GM23338 (cell line): ENCODE measurements around the gene ALDH5A1. TPM values are rescaled to one million over a fixed set of nuclear protein-coding genes. Genes with fewer than 3 reads are reported as not detected.

Experiments used
- ATAC-seq: fragments of 200-7000 bp; cut with Tn5 transposase; 3 replicates; pipeline ENCODE4 v1.9.1; 2020
- DNase-seq: peaks from one replicate; pipeline ENCODE4 v3.0.0-alpha.2; 2015; ENCODE audit warnings: low spot score
- H2AFZ ChIP-seq: fragments of 200-600 bp; sonication (generic); 2 replicates; pipeline ENCODE4 v1.8.0; 2016; ENCODE audit warnings: antibody characterized with exemption, mild to moderate bottlenecking, moderate library complexity
- H3F3A ChIP-seq: fragments of 200-600 bp; sonication (generic); replicated peaks from 2 replicates; pipeline ENCODE4 v1.8.0; 2017; ENCODE audit warnings: antibody characterized with exemption, mixed run types, low read depth
- H3K27ac ChIP-seq: fragments of 200-600 bp; sonication (generic); 2 replicates; pipeline ENCODE4 v1.6.1; 2016; ENCODE audit warnings: low read depth
- H3K27me3 ChIP-seq: fragments of 200-600 bp; sonication (generic); 2 replicates; pipeline ENCODE4 v1.8.0; 2016; ENCODE audit warnings: mild to moderate bottlenecking, mixed run types, moderate library complexity; ENCODE audit not compliant: insufficient read depth
- H3K36me3 ChIP-seq: fragments of 200-600 bp; sonication (generic); 2 replicates; pipeline ENCODE4 v1.8.0; 2016; ENCODE audit warnings: mild to moderate bottlenecking; ENCODE audit not compliant: insufficient read depth
- H3K4me1 ChIP-seq: fragments of 200-600 bp; sonication (generic); 2 replicates; pipeline ENCODE4 v1.8.0; 2016; ENCODE audit warnings: mild to moderate bottlenecking, moderate library complexity; ENCODE audit not compliant: insufficient read depth
- H3K4me2 ChIP-seq: fragments of 200-600 bp; sonication (generic); 2 replicates; pipeline ENCODE4 v1.7.1; 2017; ENCODE audit warnings: mixed run types
- H3K4me3 ChIP-seq: fragments of 200-600 bp; sonication (generic); 2 replicates; pipeline ENCODE4 v1.6.1; 2016; ENCODE audit warnings: mixed run types
- H3K79me2 ChIP-seq: fragments of 200-600 bp; sonication (generic); replicated peaks from 2 replicates; pipeline ENCODE4 v1.8.0; 2017; ENCODE audit warnings: mild to moderate bottlenecking; ENCODE audit not compliant: insufficient read depth
- H3K9me2 ChIP-seq: fragments of 200-600 bp; sonication (generic); 2 replicates; pipeline ENCODE4 v1.8.0; 2017; ENCODE audit not compliant: insufficient read depth
- H4K20me1 ChIP-seq: fragments of 200-600 bp; sonication (generic); replicated peaks from 2 replicates; pipeline ENCODE4 v1.8.0; 2017; ENCODE audit warnings: mild to moderate bottlenecking; ENCODE audit not compliant: insufficient read depth
- H3K27ac Mint-ChIP-seq: 2 replicates; pipeline ENCODE4 v1.8.0; 2020; ENCODE audit warnings: inconsistent platforms, mild to moderate bottlenecking, moderate library complexity, mixed read lengths
- H3K27me3 Mint-ChIP-seq: 3 replicates; pipeline ENCODE4 v1.8.0; 2022; ENCODE audit warnings: low read depth, mild to moderate bottlenecking, moderate library complexity, mixed read lengths, inconsistent platforms; ENCODE audit not compliant: insufficient read depth, poor library complexity
- H3K36me3 Mint-ChIP-seq: 3 replicates; pipeline ENCODE4 v1.8.0; 2021; ENCODE audit warnings: low read depth, mild to moderate bottlenecking, inconsistent platforms, moderate library complexity, mixed read lengths
- H3K4me1 Mint-ChIP-seq: 3 replicates; pipeline ENCODE4 v1.8.0; 2020; ENCODE audit warnings: mild to moderate bottlenecking, inconsistent platforms, mixed read lengths
- H3K4me3 Mint-ChIP-seq: 3 replicates; pipeline ENCODE4 v1.8.0; 2021; ENCODE audit warnings: moderate library complexity, mild to moderate bottlenecking, inconsistent platforms, mixed read lengths
- H3K9me3 Mint-ChIP-seq: 3 replicates; pipeline ENCODE4 v1.8.0; 2020; ENCODE audit warnings: moderate library complexity, mild to moderate bottlenecking, inconsistent platforms, mixed read lengths
- CREB1 ChIP-seq: fragments of 250-450 bp; sonication (Bioruptor Pico); IDR thresholded peaks from 2 replicates; pipeline ENCODE4 v1.5.0; 2020; ENCODE audit warnings: low read depth, mild to moderate bottlenecking, moderate library complexity
- EZH2 ChIP-seq: fragments of 200-600 bp; sonication (generic); IDR thresholded peaks from one replicate; pipeline ENCODE4 v1.8.0; 2017; ENCODE audit warnings: antibody characterized with exemption, mild to moderate bottlenecking, low read depth; ENCODE audit not compliant: unreplicated experiment
- EZH2phosphoT487 ChIP-seq: fragments of 200-600 bp; sonication (generic); IDR thresholded peaks from one replicate; pipeline ENCODE4 v1.8.1; 2018; ENCODE audit warnings: antibody characterized with exemption; ENCODE audit not compliant: unreplicated experiment
- JUNB ChIP-seq: IDR thresholded peaks from one replicate; pipeline ENCODE4 v1.6.1; 2016; ENCODE audit warnings: antibody characterized with exemption; ENCODE audit not compliant: unreplicated experiment
- NANOG ChIP-seq: IDR thresholded peaks from 2 replicates; pipeline ENCODE4 v1.6.1; 2016; ENCODE audit warnings: antibody characterized with exemption, borderline replicate concordance
- POLR2AphosphoS5 ChIP-seq: IDR thresholded peaks from 2 replicates; pipeline ENCODE4 v1.6.1; 2016; ENCODE audit warnings: antibody characterized with exemption, low read depth
- STAT1 ChIP-seq: IDR thresholded peaks from one replicate; pipeline ENCODE4 v1.6.1; 2016; ENCODE audit warnings: antibody characterized with exemption; ENCODE audit not compliant: unreplicated experiment
- ZNF114 ChIP-seq: fragments of 250-450 bp; sonication (Bioruptor Pico); IDR thresholded peaks from 2 replicates; pipeline ENCODE4 v1.5.0; 2020; ENCODE audit warnings: mild to moderate bottlenecking, moderate library complexity
- ZNF331 ChIP-seq: fragments of 250-450 bp; sonication (Bioruptor Pico); IDR thresholded peaks from 2 replicates; pipeline ENCODE4 v1.5.0; 2020; ENCODE audit warnings: low read depth, mild to moderate bottlenecking, moderate library complexity
- polyA plus RNA-seq: library from polyadenylated mRNA; unstranded; fragments of >200 nt; fragmentation: Nextera tagmentation; extraction: Ambion mirVana; gene quantifications from 2 replicates; pipeline ENCODE4 v1.2.1, GENCODE V29; 2016
- total RNA-seq: library from RNA; depleted of rRNA; stranded (reverse); fragments of >200 nt; shearing (Covaris generic); gene quantifications from 2 replicates; pipeline ENCODE4 v1.2.3, GENCODE V29; 2014
- TF ChIP-seq, protein P1 (sequence below), 2 experiments: fragments of 200-600 bp in 1 of 2; sonication (generic) in 1 of 2; conservative IDR thresholded peaks; 2 replicates each; pipeline versions ENCODE4 v1.5.1 to v1.6.1; 2016 to 2017; ENCODE audit warnings: antibody characterized with exemption in 2 of 2, low read depth in 2 of 2, mild to moderate bottlenecking in 2 of 2, moderate library complexity in 1 of 2
- TF ChIP-seq, protein P2 (sequence below): IDR thresholded peaks from one replicate; pipeline ENCODE4 v1.6.1; 2018; ENCODE audit warnings: antibody characterized with exemption; ENCODE audit not compliant: unreplicated experiment
- TF ChIP-seq, protein P3 (sequence below): fragments of 250-450 bp; sonication (Bioruptor Pico); IDR thresholded peaks from 2 replicates; pipeline ENCODE4 v1.5.0; 2020; ENCODE audit warnings: mild to moderate bottlenecking, moderate library complexity
- TF ChIP-seq, protein P4 (sequence below): IDR thresholded peaks from 2 replicates; pipeline ENCODE4 v1.6.1; 2016; ENCODE audit warnings: antibody characterized with exemption

Gene ALDH5A1
- total and polyA plus RNA-seq, 2 experiments from 2014 or later = 3.1 to 5.2 TPM

DNA sequence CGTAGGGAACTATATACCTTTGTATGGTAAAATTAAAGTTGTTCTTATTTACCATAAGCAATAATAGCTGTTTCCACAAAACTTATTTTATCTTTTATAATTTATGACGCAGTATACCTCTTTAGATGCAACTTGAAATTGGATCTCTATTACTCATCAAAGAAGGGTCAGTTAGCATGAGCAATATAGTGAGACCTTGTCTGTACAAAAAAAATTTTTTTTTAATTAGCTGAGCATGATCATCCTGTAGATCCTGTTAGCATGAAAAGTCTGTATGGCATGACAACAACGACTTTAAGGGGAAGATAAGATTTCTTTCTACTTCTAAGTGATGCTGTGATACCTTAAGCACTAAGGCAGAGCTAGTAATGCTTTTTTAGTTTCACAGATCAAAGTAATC, 5.9 kb downstream of the ALDH5A1 start:
- peaks cover 23% of the 10 kb centered on the region for H3K4me1 Mint-ChIP-seq
- H3K27ac Mint-ChIP-seq = no peak overlapping the region
- H3K4me3 Mint-ChIP-seq = no peak overlapping the region
- Histone ChIP-seq H4K20me1 (no peaks in the 10 kb centered on the region), H3K27me3 (peaks cover 13% of the 10 kb centered on the region), H3K9me2 (no peaks in the 10 kb centered on the region), H3K79me2 (no peaks in the 10 kb centered on the region), H3F3A (0 out of 2 replicates have a peak, but pooled peaks cover 4% of the 10 kb centered on the region), H3K4me3 (no peak overlapping the region), H3K4me2 (no peak overlapping the region), H3K4me1 (peaks cover 20% of the 10 kb centered on the region), H3K27ac (no peak overlapping the region), H2AFZ (no peak overlapping the region), H3K36me3 (no peaks in the 10 kb centered on the region)
- DNase-seq = no peak
- ATAC-seq = no peak
- H3K9me3 Mint-ChIP-seq = peaks cover 14% of the 10 kb centered on the region
- no peak for TF ChIP-seq STAT1
- TF ChIP-seq POLR2AphosphoS5 = no peak
- TF ChIP-seq EZH2phosphoT487 = no peak
- TF ChIP-seq, protein P1, sequence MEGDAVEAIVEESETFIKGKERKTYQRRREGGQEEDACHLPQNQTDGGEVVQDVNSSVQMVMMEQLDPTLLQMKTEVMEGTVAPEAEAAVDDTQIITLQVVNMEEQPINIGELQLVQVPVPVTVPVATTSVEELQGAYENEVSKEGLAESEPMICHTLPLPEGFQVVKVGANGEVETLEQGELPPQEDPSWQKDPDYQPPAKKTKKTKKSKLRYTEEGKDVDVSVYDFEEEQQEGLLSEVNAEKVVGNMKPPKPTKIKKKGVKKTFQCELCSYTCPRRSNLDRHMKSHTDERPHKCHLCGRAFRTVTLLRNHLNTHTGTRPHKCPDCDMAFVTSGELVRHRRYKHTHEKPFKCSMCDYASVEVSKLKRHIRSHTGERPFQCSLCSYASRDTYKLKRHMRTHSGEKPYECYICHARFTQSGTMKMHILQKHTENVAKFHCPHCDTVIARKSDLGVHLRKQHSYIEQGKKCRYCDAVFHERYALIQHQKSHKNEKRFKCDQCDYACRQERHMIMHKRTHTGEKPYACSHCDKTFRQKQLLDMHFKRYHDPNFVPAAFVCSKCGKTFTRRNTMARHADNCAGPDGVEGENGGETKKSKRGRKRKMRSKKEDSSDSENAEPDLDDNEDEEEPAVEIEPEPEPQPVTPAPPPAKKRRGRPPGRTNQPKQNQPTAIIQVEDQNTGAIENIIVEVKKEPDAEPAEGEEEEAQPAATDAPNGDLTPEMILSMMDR (conservative IDR thresholded peaks at IDR 0.05; ENCODE audit: low read depth in 2 of 2) = no peak
- no peak for TF ChIP-seq ZNF331 (CRISPR knock-in tag)
- TF ChIP-seq, protein P2, sequence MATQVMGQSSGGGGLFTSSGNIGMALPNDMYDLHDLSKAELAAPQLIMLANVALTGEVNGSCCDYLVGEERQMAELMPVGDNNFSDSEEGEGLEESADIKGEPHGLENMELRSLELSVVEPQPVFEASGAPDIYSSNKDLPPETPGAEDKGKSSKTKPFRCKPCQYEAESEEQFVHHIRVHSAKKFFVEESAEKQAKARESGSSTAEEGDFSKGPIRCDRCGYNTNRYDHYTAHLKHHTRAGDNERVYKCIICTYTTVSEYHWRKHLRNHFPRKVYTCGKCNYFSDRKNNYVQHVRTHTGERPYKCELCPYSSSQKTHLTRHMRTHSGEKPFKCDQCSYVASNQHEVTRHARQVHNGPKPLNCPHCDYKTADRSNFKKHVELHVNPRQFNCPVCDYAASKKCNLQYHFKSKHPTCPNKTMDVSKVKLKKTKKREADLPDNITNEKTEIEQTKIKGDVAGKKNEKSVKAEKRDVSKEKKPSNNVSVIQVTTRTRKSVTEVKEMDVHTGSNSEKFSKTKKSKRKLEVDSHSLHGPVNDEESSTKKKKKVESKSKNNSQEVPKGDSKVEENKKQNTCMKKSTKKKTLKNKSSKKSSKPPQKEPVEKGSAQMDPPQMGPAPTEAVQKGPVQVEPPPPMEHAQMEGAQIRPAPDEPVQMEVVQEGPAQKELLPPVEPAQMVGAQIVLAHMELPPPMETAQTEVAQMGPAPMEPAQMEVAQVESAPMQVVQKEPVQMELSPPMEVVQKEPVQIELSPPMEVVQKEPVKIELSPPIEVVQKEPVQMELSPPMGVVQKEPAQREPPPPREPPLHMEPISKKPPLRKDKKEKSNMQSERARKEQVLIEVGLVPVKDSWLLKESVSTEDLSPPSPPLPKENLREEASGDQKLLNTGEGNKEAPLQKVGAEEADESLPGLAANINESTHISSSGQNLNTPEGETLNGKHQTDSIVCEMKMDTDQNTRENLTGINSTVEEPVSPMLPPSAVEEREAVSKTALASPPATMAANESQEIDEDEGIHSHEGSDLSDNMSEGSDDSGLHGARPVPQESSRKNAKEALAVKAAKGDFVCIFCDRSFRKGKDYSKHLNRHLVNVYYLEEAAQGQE = no peak
- TF ChIP-seq, protein P3, sequence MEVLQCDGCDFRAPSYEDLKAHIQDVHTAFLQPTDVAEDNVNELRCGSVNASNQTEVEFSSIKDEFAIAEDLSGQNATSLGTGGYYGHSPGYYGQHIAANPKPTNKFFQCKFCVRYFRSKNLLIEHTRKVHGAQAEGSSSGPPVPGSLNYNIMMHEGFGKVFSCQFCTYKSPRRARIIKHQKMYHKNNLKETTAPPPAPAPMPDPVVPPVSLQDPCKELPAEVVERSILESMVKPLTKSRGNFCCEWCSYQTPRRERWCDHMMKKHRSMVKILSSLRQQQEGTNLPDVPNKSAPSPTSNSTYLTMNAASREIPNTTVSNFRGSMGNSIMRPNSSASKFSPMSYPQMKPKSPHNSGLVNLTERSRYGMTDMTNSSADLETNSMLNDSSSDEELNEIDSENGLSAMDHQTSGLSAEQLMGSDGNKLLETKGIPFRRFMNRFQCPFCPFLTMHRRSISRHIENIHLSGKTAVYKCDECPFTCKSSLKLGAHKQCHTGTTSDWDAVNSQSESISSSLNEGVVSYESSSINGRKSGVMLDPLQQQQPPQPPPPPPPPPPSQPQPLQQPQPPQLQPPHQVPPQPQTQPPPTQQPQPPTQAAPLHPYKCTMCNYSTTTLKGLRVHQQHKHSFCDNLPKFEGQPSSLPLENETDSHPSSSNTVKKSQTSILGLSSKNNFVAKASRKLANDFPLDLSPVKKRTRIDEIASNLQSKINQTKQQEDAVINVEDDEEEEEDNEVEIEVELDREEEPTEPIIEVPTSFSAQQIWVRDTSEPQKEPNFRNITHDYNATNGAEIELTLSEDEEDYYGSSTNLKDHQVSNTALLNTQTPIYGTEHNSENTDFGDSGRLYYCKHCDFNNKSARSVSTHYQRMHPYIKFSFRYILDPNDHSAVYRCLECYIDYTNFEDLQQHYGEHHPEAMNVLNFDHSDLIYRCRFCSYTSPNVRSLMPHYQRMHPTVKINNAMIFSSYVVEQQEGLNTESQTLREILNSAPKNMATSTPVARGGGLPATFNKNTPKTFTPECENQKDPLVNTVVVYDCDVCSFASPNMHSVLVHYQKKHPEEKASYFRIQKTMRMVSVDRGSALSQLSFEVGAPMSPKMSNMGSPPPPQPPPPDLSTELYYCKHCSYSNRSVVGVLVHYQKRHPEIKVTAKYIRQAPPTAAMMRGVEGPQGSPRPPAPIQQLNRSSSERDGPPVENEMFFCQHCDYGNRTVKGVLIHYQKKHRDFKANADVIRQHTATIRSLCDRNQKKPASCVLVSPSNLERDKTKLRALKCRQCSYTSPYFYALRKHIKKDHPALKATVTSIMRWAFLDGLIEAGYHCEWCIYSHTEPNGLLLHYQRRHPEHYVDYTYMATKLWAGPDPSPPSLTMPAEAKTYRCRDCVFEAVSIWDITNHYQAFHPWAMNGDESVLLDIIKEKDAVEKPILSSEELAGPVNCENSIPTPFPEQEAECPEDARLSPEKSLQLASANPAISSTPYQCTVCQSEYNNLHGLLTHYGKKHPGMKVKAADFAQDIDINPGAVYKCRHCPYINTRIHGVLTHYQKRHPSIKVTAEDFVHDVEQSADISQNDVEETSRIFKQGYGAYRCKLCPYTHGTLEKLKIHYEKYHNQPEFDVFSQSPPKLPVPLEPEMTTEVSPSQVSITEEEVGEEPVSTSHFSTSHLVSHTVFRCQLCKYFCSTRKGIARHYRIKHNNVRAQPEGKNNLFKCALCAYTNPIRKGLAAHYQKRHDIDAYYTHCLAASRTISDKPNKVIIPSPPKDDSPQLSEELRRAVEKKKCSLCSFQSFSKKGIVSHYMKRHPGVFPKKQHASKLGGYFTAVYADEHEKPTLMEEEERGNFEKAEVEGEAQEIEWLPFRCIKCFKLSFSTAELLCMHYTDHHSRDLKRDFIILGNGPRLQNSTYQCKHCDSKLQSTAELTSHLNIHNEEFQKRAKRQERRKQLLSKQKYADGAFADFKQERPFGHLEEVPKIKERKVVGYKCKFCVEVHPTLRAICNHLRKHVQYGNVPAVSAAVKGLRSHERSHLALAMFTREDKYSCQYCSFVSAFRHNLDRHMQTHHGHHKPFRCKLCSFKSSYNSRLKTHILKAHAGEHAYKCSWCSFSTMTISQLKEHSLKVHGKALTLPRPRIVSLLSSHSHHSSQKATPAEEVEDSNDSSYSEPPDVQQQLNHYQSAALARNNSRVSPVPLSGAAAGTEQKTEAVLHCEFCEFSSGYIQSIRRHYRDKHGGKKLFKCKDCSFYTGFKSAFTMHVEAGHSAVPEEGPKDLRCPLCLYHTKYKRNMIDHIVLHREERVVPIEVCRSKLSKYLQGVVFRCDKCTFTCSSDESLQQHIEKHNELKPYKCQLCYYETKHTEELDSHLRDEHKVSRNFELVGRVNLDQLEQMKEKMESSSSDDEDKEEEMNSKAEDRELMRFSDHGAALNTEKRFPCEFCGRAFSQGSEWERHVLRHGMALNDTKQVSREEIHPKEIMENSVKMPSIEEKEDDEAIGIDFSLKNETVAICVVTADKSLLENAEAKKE (CRISPR knock-in tag) = no peak
- no peak for TF ChIP-seq JUNB
- TF ChIP-seq, protein P4, sequence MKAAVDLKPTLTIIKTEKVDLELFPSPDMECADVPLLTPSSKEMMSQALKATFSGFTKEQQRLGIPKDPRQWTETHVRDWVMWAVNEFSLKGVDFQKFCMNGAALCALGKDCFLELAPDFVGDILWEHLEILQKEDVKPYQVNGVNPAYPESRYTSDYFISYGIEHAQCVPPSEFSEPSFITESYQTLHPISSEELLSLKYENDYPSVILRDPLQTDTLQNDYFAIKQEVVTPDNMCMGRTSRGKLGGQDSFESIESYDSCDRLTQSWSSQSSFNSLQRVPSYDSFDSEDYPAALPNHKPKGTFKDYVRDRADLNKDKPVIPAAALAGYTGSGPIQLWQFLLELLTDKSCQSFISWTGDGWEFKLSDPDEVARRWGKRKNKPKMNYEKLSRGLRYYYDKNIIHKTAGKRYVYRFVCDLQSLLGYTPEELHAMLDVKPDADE = no peak
- TF ChIP-seq EZH2 = no peak
- TF ChIP-seq NANOG = no peak
- no peak for TF ChIP-seq CREB1
- TF ChIP-seq ZNF114 (CRISPR knock-in tag) = no peak
- peaks cover 19% of the 10 kb centered on the region for H3K27me3 Mint-ChIP-seq
- peaks cover 13% of the 10 kb centered on the region for H3K36me3 Mint-ChIP-seq
